Large intestine (tissue), 3 donors: ENCODE data around the gene STPG4. TPM values are rescaled to one million over a fixed set of nuclear protein-coding genes. Genes with fewer than 3 reads are reported as not detected.
"Not testable (repeated sequence)": the region's sequence is repeated elsewhere in the genome, so short reads cannot be mapped to it uniquely, and the experiment has no call there.

Experiments
- DNase-seq, 2 donors: peaks; one replicate each; pipeline versions ENCODE4 v3.0.0 to v3.0.0-alpha.2; 2013
- H3K27ac ChIP-seq: one replicate; pipeline ENCODE4 v1.5.1; 2013; ENCODE audit warnings: low read length
- H3K27me3 ChIP-seq: 2 replicates; pipeline ENCODE4 v1.6.1; 2013; ENCODE audit warnings: low read length; ENCODE audit not compliant: control insufficient read depth, insufficient read depth
- H3K36me3 ChIP-seq: 2 replicates; pipeline ENCODE4 v1.6.1; 2013; ENCODE audit warnings: low read length; ENCODE audit not compliant: control insufficient read depth, insufficient read depth
- H3K4me1 ChIP-seq: one replicate; pipeline ENCODE4 v1.6.1; 2013; ENCODE audit warnings: low read length; ENCODE audit not compliant: control insufficient read depth, insufficient read depth
- H3K4me3 ChIP-seq: one replicate; pipeline ENCODE4 v1.5.1; 2013; ENCODE audit warnings: low read length
- H3K9me3 ChIP-seq: one replicate; pipeline ENCODE4 v1.6.1; 2013; ENCODE audit warnings: mild to moderate bottlenecking, low read depth, low read length, moderate library complexity; ENCODE audit not compliant: control insufficient read depth
- WGBS: methylation state at CpG from one replicate; pipeline ENCODE4 v1.1.5; 2013; ENCODE audit warnings: low lambda C conversion rate; ENCODE audit not compliant: insufficient coverage; 5-methylcytosine and 5-hydroxymethylcytosine counted together
- polyA plus RNA-seq: library from polyadenylated mRNA; unstranded; fragments of 120-200 nt; gene quantifications from one replicate; pipeline ENCODE4 v1.2.1, GENCODE V29; 2013

The STPG4 gene
- polyA plus RNA-seq, 1 donor: 0.18 TPM

DNA sequence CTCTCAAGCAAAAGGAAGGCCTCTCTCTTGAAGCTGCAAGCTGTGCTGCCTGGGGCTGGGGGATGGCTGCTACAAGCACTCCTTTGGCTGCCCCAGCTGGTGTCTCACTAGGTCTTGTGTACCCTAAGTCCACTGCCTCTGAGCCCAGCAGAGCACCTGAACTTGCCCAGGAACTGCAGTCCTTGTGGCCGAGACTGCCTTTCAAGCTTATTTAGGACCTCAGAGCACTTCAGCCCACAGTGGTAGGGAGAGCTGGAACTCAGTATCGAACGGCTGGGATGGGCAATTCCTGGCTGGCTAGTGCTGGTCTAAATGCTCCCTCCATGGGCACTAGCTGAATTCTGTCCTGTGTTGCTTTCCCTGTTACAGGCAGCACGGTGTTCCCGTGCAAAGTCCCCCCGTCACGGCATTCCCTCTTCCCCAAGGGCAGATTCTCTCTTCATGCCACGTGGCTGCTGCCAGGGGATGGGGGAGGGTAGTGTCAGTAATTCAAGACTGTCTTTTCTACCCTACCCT is 25.9 kb downstream of the STPG4 start:
- Histone ChIP-seq H3K27me3 (no peaks in the 10 kb centered on the region), H3K4me1 (peaks cover 7% of the 10 kb centered on the region), H3K36me3 (no peaks in the 10 kb centered on the region), H3K27ac (no peak overlapping the region), H3K9me3 (peaks cover 4% of the 10 kb centered on the region), H3K4me3 (no peak overlapping the region)
- peak in 1 of 2 donors; percentile 54 for DNase-seq
- WGBS: no CpG with 5 or more reads among the region's 8 CpGs

- Histone ChIP-seq H3K36me3 (no peaks in the 10 kb centered on the region), H3K27me3 (no peaks in the 10 kb centered on the region), H3K4me3 (no peak overlapping the region), H3K27ac (no peak overlapping the region), H3K9me3 (peaks cover 4% of the 10 kb centered on the region), H3K4me1 (peaks cover 7% of the 10 kb centered on the region)
- WGBS: no CpG with 5 or more reads among the region's 2 CpGs
- DNase-seq: no peak
Measured at GRCh38 chr2:47128705-47129104, 26.4 kb downstream of the STPG4 start.

DNA sequence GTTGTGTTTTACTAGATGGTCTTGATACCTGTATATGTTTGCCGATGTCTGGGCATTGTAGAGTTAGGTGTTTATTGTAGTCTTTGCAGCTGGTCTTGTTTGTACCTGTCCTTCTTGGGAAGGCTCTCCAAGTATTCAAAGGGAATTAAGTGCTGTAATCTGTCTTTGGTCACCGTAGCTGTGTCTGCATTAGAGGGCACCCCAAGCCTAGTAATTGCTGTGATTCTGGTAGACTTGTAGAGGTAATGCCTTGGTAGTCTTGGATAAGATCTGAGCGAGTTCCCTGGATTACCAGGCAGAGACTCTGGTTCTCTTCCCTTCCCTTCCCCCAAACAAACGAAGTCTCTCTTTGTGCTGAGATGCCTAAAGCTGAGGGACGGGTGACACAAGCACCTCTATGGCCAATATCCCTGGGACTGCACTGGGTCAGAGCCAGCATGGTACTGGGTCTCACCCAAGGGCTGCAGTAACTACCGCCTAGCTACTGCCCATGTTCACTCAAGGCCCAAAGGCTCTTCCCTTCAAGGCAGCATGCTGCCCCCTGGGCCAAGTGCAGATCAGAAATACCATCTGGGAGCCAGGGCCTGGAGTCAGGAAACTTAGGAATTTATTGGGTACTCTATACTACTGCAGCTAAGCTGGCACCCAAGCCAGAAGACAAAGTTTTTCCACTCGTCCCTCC is 27.1 kb downstream of the STPG4 start:
- Histone ChIP-seq H3K27me3 (no peaks in the 10 kb centered on the region), H3K27ac (no peak overlapping the region), H3K4me3 (no peak overlapping the region), H3K36me3 (no peaks in the 10 kb centered on the region), H3K4me1 (peaks cover 7% of the 10 kb centered on the region), H3K9me3 (peaks cover 4% of the 10 kb centered on the region)
- DNase-seq: no peak
- WGBS: no CpG with 5 or more reads among the region's 7 CpGs

DNA sequence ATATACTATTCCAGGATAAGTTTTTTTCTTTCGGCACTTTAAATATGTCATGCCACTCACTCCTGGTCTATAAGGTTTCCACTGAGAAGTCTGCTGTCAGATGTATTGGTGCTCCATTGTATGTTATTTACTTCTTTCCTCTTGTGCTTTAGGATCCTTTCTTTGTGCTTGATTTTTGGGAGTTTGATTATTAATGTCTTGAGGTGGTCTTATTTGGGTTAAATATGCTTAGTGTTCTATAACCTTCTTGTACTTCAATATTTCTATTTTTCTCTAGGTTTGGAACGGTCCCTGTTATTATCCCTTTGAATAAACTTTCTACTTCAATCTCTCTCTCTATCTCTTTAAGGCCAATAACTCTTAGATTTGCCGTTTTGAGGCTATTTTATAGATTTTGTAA is 28.3 kb downstream of the STPG4 start:
- peaks cover 4% of the 10 kb centered on the region for H3K9me3 ChIP-seq
- no peak for DNase-seq
- H3K4me3 ChIP-seq: no peak overlapping the region
- no peaks in the 10 kb centered on the region for H3K27me3 ChIP-seq
- H3K27ac ChIP-seq: no peak overlapping the region
- H3K36me3 ChIP-seq: no peaks in the 10 kb centered on the region
- peaks cover 7% of the 10 kb centered on the region for H3K4me1 ChIP-seq
- WGBS: no CpG with 5 or more reads among the region's 3 CpGs

DNA sequence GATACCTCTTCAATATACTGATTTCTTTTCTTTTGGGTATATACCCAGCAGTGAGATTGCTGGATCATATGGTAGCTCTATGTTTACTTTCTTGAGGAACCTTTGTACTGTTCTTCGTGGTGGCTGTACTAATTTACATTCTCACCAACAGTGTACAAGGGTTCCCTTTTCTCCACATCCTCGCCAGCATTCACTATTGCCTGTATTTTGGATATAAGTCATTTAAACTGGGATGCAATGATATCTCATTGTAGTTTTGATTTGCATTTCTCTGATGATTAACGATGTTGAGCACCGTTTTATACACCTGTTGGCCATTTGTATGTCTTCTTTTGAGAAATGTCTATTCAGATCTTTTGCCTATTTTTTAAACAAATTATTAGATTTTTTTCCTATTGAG is 30.4 kb downstream of the STPG4 start:
- H3K36me3 ChIP-seq, H3K27me3 ChIP-seq, H3K4me3 ChIP-seq, H3K4me1 ChIP-seq, H3K27ac ChIP-seq, H3K9me3 ChIP-seq: not testable (repeated sequence)
- WGBS: 90% methylated on average over 2 of the region's 4 CpGs
- peak in 1 of 2 donors; percentile 22 for DNase-seq

DNA sequence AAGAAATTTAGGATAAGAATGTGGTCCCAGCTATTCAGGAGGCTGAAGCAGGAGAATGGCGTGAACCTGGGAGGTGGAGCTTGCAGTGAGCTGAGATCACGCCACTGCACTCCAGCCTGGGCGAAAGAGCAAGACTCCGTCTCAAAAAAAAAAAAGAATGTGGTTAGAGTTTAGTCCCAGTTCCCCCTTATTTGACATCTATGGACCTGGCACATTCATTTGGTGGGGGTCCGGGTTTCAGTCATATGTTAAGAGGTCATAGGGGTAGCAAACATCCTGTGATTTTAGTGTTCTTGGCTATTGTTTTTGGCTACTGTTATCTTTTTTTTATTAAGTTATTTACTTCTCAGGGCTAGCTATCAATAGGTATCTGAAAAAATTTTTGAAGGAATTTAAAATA is 34.7 kb downstream of the STPG4 start:
- H3K36me3 ChIP-seq, H3K27ac ChIP-seq, H3K4me1 ChIP-seq, DNase-seq, H3K27me3 ChIP-seq, H3K9me3 ChIP-seq, H3K4me3 ChIP-seq: not testable (repeated sequence)
- WGBS: 100% methylated on average over 1 of the region's 5 CpGs

DNA sequence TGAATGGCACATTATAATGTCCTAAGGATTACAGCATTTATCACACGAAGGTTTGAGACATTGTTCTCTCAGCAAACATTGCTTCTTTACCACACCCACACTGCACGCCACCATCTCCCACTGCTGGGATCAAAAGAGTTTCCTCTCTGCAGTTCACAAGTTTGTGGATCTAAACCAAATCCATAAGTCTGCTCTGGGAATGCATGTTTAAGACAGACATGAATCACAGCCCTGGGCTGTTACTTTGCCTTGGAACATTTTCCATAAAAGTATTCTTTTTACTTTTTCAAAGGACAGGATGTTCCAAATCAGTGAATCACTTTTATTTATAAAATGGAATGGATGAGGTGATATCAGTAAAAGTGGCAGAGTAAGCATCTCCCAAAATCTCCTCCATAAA is 36.1 kb downstream of the STPG4 start:
- Histone ChIP-seq H3K27ac (no peak overlapping the region), H3K36me3 (no peaks in the 10 kb centered on the region), H3K9me3 (no peaks in the 10 kb centered on the region), H3K4me1 (peaks cover 3% of the 10 kb centered on the region), H3K27me3 (no peaks in the 10 kb centered on the region), H3K4me3 (no peak overlapping the region)
- WGBS: 0% methylated on average over 1 of the region's 2 CpGs
- DNase-seq: no peak

GRCh38 chr2:47118581-47118980 is 36.5 kb downstream of the STPG4 start:
- H3K4me3 ChIP-seq: no peak overlapping the region
- WGBS: no CpG with 5 or more reads among the region's 2 CpGs
- no peak overlapping the region for H3K27ac ChIP-seq
- peaks cover 3% of the 10 kb centered on the region for H3K4me1 ChIP-seq
- DNase-seq: no peak
- no peaks in the 10 kb centered on the region for H3K27me3 ChIP-seq
- H3K9me3 ChIP-seq: no peaks in the 10 kb centered on the region
- H3K36me3 ChIP-seq: no peaks in the 10 kb centered on the region

- Histone ChIP-seq H3K27ac (no peak overlapping the region), H3K9me3 (no peaks in the 10 kb centered on the region), H3K27me3 (no peaks in the 10 kb centered on the region), H3K36me3 (no peaks in the 10 kb centered on the region), H3K4me1 (no peaks in the 10 kb centered on the region), H3K4me3 (no peak overlapping the region)
- no peak for DNase-seq
- 57% methylated on average over 1 of the region's 5 CpGs for WGBS
Measured at GRCh38 chr2:47112665-47113435, 42.3 kb downstream of the STPG4 start.

DNA sequence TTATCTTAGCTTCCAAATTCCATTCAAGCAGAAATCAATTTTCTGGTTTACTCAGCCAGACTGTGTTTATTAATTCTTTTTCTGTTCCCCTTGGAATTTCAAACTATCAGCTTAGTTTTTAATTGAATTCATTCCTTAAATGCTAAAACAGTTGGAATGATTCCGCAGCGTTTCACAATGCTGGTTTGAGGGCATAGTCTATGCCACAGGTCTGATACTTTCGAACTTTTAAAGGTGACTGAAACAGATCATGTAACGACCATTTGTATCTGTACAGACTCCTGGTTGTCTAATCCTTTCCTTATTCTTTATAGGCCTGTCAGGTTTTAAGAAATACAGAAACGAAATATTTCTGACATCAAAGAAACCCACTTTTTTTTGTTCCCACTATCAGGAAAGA is 45.4 kb downstream of the STPG4 start:
- no peak for DNase-seq
- Histone ChIP-seq H3K4me1 (no peaks in the 10 kb centered on the region), H3K36me3 (no peaks in the 10 kb centered on the region), H3K9me3 (no peaks in the 10 kb centered on the region), H3K27me3 (no peaks in the 10 kb centered on the region), H3K4me3 (no peak overlapping the region), H3K27ac (no peak overlapping the region)
- WGBS: 100% methylated on average over 2 of the region's 5 CpGs
